NCI-H1694 treated with DMSO at 0.1 percent for 48 hours (cell line): Measurements from ENCODE around the gene ERAL1.
"Not testable (repeated sequence)": the region's sequence is repeated elsewhere in the genome, so short reads cannot be mapped to it uniquely, and the experiment has no call there.

Experiments used
- DNase-seq: peaks from one replicate; lab custom pipeline; 2025; lab: John Stamatoyannopoulos, UW

Gene ERAL1

DNA sequence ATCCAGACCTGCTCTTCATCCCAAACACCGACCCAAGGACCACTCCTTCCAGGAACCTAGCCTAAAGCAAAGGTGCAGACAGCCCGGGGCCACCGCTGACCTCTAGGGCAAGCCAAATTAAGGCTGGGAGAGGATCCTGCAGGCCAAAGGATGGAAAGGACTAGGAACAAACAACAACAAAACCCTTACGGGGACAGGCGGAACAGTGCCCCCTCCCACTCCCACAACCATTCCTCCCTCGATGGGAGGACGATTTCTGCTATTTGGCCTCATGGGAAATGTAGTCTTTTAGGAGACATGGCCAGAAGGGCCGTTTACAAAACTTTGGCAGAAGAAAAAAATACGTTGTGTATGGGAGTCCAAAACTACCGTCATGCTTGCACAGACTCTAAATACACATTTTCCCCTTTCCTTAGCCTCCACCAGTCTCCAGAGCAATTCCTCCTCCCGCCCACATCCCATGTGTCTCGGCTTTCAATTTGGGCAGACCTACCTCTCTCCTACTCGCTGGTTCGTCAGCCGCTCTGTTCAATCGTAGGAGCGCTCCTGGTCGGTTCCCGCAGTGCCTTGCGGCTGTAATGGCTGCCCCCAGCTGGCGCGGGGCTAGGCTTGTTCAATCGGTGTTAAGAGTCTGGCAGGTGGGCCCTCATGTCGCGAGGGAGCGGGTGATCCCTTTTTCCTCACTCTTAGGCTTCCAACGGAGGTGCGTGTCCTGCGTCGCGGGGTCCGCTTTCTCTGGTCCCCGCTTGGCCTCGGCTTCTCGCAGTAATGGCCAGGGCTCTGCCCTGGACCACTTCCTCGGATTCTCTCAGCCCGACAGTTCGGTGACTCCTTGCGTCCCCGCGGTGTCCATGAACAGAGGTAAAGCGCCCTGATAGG lies at the start of gene ERAL1:
TSS of gene ERAL1 (plus strand) at position 560 of the 879 bp plus-strand sequence. CDS start at position 579, 19 bp downstream.
- peak; percentile 88 for DNase-seq

DNA sequence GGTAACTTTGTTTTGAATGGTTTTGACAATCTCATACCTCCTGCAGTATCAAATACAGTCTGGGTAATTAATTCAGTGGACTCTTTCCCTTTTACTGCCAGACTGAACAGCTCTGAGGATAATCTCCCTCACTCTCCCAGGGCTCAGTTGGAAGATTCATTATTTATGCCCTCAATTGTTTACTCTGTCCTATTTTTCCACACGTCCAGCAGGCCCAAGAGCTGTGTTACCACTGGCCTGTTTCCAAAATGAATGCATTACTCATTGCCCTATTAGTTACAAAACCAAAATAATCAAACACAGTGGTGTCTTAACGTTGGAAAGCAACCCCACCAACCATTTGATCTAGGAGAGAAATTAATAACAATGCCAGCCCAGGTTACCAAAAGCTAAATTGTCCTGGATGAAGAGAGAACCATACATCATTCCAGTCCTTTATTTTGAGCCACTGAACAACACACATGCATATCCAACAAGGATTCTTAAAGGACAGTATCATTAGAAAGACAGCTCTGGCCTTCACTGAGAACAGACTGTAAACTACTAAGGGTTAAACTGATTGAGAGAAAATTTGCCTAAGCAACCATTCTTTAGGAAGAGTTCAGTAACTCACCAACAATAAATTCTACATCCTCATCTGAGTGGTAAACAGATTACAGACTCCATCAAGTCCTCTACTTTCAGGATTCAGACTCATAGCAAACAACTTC lies 46.7 kb upstream of the ERAL1 start:
- DNase-seq, result no peak

DNA sequence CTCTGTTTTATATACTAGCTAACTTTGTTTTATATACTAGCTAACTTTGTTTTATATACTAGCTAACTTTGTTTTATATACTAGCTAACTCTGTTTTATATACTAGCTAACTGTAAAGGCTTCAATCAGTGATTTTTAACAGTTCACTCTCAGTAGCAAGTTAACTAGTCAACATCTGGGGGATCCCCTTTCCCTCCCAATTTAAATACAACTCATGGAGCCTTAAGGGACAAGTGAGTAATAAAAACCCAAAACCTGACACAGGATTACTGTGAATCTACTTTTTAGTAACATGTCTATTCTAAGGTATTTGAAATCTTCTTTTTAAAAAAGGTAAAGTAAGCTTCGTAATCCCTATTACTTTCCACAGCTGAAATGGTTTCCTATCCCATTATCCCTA lies 44.4 kb upstream of the ERAL1 start:
- no peak for DNase-seq

GRCh38 chr17:28811651-28812090 lies 43.1 kb upstream of the ERAL1 start:
- DNase-seq, result no peak

- peak; percentile 98 for DNase-seq
Measured at GRCh38 chr17:28812091-28812747, 42.6 kb upstream of the ERAL1 start.

DNA sequence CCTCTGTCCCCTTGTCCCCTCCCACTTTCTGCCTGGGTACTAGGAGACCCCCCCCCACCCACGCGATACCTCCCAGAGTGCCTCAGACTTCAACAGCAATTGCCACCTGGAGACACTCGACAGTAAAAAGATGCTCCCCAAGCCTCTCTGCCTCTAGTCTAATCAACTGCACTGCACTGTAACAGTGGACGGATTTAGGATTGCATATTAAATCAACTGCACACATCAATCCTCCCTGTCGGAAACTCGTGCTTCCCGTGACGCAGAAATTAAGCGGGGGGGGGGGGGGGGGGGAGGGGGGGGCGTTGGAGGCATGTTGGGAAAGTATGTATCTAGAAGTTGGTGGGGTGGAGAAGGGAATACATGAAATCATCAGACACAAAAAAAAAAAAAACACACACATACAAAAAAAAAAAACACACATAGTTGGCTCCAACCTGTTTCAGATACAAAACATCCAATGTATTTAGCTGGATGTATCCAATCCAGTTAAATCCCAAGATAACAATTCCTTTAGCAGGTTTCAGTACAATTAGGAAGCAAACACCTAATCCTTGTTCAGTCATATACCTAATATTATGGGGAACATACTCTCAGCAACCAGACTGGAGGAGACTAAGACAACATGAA lies 42.0 kb upstream of the ERAL1 start:
- peak; percentile 72 for DNase-seq

- DNase-seq, result no peak
Measured at GRCh38 chr17:28816540-28816939, 38.3 kb upstream of the ERAL1 start.

- no peak for DNase-seq
Measured at GRCh38 chr17:28818819-28819221, 36.0 kb upstream of the ERAL1 start.

GRCh38 chr17:28819582-28819981 lies 35.2 kb upstream of the ERAL1 start:
- DNase-seq, result no peak

- DNase-seq, result no peak
Measured at GRCh38 chr17:28827672-28828071, 27.1 kb upstream of the ERAL1 start.

GRCh38 chr17:28828294-28829040 lies 26.3 kb upstream of the ERAL1 start:
- no peak for DNase-seq

GRCh38 chr17:28834420-28834819 lies 20.4 kb upstream of the ERAL1 start:
- no peak for DNase-seq

DNA sequence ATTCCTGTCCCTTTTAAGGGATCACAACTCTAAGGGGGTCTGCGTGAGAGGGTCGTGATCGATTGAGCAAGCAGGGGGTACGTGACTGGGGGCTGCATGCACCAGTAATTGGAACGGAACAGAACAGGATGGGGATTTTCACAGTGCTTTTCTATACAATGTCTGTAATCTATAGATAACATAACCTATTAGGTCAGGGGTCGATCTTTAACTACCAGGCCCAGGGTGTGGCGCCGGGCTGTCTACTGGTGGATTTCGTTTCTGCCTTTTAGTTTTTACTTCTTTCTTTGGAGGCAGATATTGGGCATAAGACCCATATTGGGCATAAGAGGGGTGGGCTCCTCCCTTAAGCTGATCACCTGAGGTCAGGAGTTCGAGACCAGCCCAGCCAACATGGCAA lies 18.3 kb upstream of the ERAL1 start:
- DNase-seq, result not testable (repeated sequence)

- no peak for DNase-seq
Measured at GRCh38 chr17:28839221-28839620, 15.6 kb upstream of the ERAL1 start.

DNA sequence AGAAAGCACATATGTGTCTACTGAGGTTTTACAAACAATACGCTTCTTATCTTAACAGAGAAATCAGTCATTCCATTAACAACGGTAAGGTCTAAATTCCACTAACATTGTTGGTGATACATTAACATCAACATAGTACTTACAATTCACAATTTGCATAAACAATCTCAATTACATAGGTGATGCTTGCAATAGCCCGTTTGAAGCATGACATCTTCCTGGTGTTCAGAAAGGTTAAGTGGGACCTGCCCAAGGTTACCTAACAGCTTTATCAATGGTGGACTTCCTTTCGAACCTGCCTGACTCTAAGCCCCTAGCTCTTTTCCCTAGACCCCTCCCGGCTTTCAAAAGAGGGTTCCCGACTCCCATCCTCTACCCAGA lies 12.9 kb upstream of the ERAL1 start:
- no peak for DNase-seq

- peak; percentile 73 for DNase-seq
Measured at GRCh38 chr17:28842282-28843012, 12.4 kb upstream of the ERAL1 start, which contains the start of gene FAM222B. FAM222B (minus strand) TSS chr17:28842790; CDS start chr17:28766667, 76,123 bp downstream.

GRCh38 chr17:28843816-28844148 lies 11.0 kb upstream of the ERAL1 start:
- no peak for DNase-seq

- DNase-seq, result no peak
Measured at GRCh38 chr17:28846231-28846630, 8.6 kb upstream of the ERAL1 start.

- not testable (repeated sequence) for DNase-seq
Measured at GRCh38 chr17:28846699-28847098, 8.1 kb upstream of the ERAL1 start.

DNA sequence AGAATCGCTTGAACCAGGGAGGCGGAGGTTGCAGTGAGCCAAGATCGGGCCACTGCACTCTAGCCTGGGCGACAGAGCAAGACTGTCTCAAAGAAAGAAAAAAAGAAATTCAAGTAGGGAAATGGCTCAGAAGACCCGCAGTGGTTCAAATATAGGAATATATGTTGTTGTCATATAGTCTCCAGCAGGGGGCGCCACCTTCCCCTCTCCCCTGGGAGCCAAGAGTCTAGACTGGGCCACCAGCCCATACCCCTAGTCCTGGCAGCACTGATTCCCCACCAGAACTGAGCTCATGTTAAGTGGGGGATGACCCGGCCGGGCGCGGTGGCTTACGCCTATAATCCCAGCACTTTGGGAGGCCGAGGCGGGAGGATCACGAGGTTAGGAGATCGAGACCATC lies 6.1 kb upstream of the ERAL1 start:
- DNase-seq, result peak; percentile 31

- DNase-seq, result peak; percentile 15
Measured at GRCh38 chr17:28849281-28849680, 5.5 kb upstream of the ERAL1 start.
